ENCODE measurements around the gene KDM4D. TPM values are rescaled to one million over a fixed set of nuclear protein-coding genes. Genes with fewer than 3 reads are reported as not detected.

The KDM4D gene
- total and polyA plus RNA-seq, 2 of the 4 experiments (the other 2 are of a cell fraction): 0.90 to 1.1 TPM

GRCh38 chr11:94934846-94935245 lies 38.7 kb upstream of the KDM4D start:
- H3K79me1 ChIP-seq (ENCODE audit: low read depth in 1 of 2, low read length in 2 of 2): 0 out of 4 replicates have a peak, but pooled peaks cover 0 to 4% of the 10 kb centered on the region in 2 experiments
- H3K4me2 ChIP-seq (ENCODE audit: low read depth, low read length): no peak overlapping the region
- H3K4me1 ChIP-seq (ENCODE audit: control insufficient read depth, insufficient read depth, low read length): peaks cover 28% of the 10 kb centered on the region
- H3K56ac ChIP-seq (ENCODE audit: extremely low read depth, insufficient read depth, low read length): peak overlapping the region; percentile 8; the same call in 1 of the 2 replicates
- no peaks in the 10 kb centered on the region for H3K36me3 ChIP-seq (ENCODE audit: control insufficient read depth, insufficient read depth, low read length)
- H4K91ac ChIP-seq (ENCODE audit: insufficient read depth, low read depth, low read length): peak overlapping the region; percentile 53
- dilution Hi-C loops (cut with HindIII; ENCODE audit: low sequenced_read_pairs, unreplicated experiment) (no loop called here), in situ Hi-C loops (cut with MboI; ENCODE audit: low sequenced_read_pairs) (loop anchor here (25.0 kb wide), 1 partner anchor 798 kb away; the partner anchor contains the start of gene PANX1), intact Hi-C loops (cut with micrococcal nuclease) (no loop called here)
- peak overlapping the region; percentile 30 for H2BK5ac ChIP-seq (ENCODE audit: low read depth, low read length, poor library complexity, severe bottlenecking)
- H3K4me3 ChIP-seq (ENCODE audit: insufficient read depth, low read depth, low read length): no peak overlapping the region
- POLR2A ChIA-PET (ENCODE audit: unreplicated experiment): no interaction called here
- H2BK20ac ChIP-seq (ENCODE audit: low read depth, low read length): peak overlapping the region; percentile 94
- peak overlapping the region; percentile 9 for H4K5ac ChIP-seq (ENCODE audit: low read depth, low read length)
- H2BK15ac ChIP-seq (ENCODE audit: low read depth, low read length): peak overlapping the region; percentile 94; the same call in 2 of the 3 replicates
- no peak overlapping the region for H2AK9ac ChIP-seq (replicated peaks; ENCODE audit: low read depth, low read length, poor library complexity)
- H3K27me3 ChIP-seq (ENCODE audit: control insufficient read depth, insufficient read depth, low read length): no peaks in the 10 kb centered on the region
- H3K9me1 ChIP-seq (ENCODE audit: insufficient read depth, low read length): peaks cover 28% of the 10 kb centered on the region
- TF ChIP-seq CHD1 (IDR thresholded peaks at IDR 0.05; ENCODE audit: low read depth, low read length) (no peak), POLR2A (IDR thresholded peaks at IDR 0.05; ENCODE audit: low read depth, low read length) (no peak), BHLHE40 (IDR thresholded peaks at IDR 0.05; ENCODE audit: low read depth, low read length) (no peak), MXI1 (IDR thresholded peaks at IDR 0.05; ENCODE audit: borderline replicate concordance, low read depth, low read length) (no peak), RAD21 (IDR thresholded peaks at IDR 0.05; ENCODE audit: low read length) (no peak), CTCF (conservative IDR thresholded peaks at IDR 0.05; ENCODE audit: low read depth, low read length) (no peak), RFX5 (IDR thresholded peaks at IDR 0.05; ENCODE audit: low read depth, low read length) (no peak), RCOR1 (IDR thresholded peaks at IDR 0.05; ENCODE audit: insufficient replicate concordance, low read length) (no peak), FOS (IDR thresholded peaks at IDR 0.05; ENCODE audit: low read depth, low read length) (no peak)
- TF ChIP-seq, protein P1, sequence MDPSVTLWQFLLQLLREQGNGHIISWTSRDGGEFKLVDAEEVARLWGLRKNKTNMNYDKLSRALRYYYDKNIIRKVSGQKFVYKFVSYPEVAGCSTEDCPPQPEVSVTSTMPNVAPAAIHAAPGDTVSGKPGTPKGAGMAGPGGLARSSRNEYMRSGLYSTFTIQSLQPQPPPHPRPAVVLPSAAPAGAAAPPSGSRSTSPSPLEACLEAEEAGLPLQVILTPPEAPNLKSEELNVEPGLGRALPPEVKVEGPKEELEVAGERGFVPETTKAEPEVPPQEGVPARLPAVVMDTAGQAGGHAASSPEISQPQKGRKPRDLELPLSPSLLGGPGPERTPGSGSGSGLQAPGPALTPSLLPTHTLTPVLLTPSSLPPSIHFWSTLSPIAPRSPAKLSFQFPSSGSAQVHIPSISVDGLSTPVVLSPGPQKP (IDR thresholded peaks at IDR 0.05; ENCODE audit: borderline replicate concordance, low read depth, low read length): no peak
- H3K27ac ChIP-seq (ENCODE audit: insufficient read depth, low read length): peak overlapping the region; percentile 28; the same call in 1 of the 2 replicates
- no peaks in the 10 kb centered on the region for H4K20me1 ChIP-seq (ENCODE audit: insufficient read depth, low read length)
- H3K4ac ChIP-seq (ENCODE audit: low read depth, low read length): peak overlapping the region; percentile 96
- CTCF ChIA-PET: interaction anchor here (0.7 kb wide), 1 partner anchor 312 kb away, joined by 3 read pairs; no protein-coding TSS in a partner anchor
- no CpG with 5 or more reads among the region's 3 CpGs for WGBS, 2 experiments (ENCODE audit: extremely low coverage in 2 of 2, insufficient read length in 1 of 2)
- H3K14ac ChIP-seq (replicated peaks; ENCODE audit: low read depth, low read length): peak overlapping the region; percentile 23
- H3K9me3 ChIP-seq (ENCODE audit: control insufficient read depth, insufficient read depth, low read length): no peaks in the 10 kb centered on the region
- peak overlapping the region; percentile 72; the same call in 1 of the 2 replicates for H2AK5ac ChIP-seq (ENCODE audit: low read depth, low read length)
- peak overlapping the region; percentile 60 for H2AFZ ChIP-seq (replicated peaks; ENCODE audit: low read length, poor library complexity)
- H3K9ac ChIP-seq (ENCODE audit: low read depth, low read length): no peak overlapping the region
- H4K8ac ChIP-seq (ENCODE audit: low read depth in 2 of 2, low read length in 2 of 2): peak overlapping the region; percentile 75 to 86; a peak in 3 of 4 replicates
- BruUV-seq (replicated peaks): no TSS peak
- H3K18ac ChIP-seq (ENCODE audit: low read depth, low read length): peak overlapping the region; percentile 37
- ATAC-seq (ENCODE audit: low read depth) (no peak), DNase-seq (no peak)
- peak overlapping the region; percentile 97 for H2BK120ac ChIP-seq (ENCODE audit: low read depth, low read length)
- peak overlapping the region; percentile 48; the same call in 1 of the 2 replicates for H3K23ac ChIP-seq (ENCODE audit: low read depth, low read length)
